Esophagus squamous epithelium (tissue), 5 donors: ENCODE measurements around the gene UCP2. TPM values are rescaled to one million over a fixed set of nuclear protein-coding genes. Genes with fewer than 3 reads are reported as not detected.

Experiments used
- DNase-seq: peaks from one replicate; lab custom pipeline; 2025; lab: John Stamatoyannopoulos, UW
- H3K27ac ChIP-seq, 4 donors: fragments of 200-600 bp; sonication (generic); one replicate each; pipeline ENCODE4 v1.5.1; 2016 to 2019; ENCODE audit warnings: mild to moderate bottlenecking in 1 of 4
- H3K27me3 ChIP-seq, 4 donors: fragments of 200-600 bp; sonication (generic); 1 replicate in 3 of 4; 2 replicates in 1 of 4; pipeline versions ENCODE4 v1.5.1 to v1.6.0; 2017 to 2021; ENCODE audit warnings: antibody characterized with exemption in 1 of 4
- H3K36me3 ChIP-seq, 3 donors: fragments of 200-600 bp; sonication (generic); one replicate each; pipeline ENCODE4 v1.5.1; 2016 to 2019
- H3K4me1 ChIP-seq, 3 donors: fragments of 200-600 bp; sonication (generic); one replicate each; pipeline ENCODE4 v1.5.1; 2017 to 2019
- H3K4me3 ChIP-seq, 4 donors: fragments of 200-600 bp; sonication (generic); 1 replicate in 3 of 4; 2 replicates in 1 of 4; pipeline ENCODE4 v1.5.1; 2016 to 2019; ENCODE audit warnings: mild to moderate bottlenecking in 2 of 4, moderate library complexity in 1 of 4
- H3K9me3 ChIP-seq, 3 donors: fragments of 200-600 bp; sonication (generic); one replicate each; pipeline ENCODE4 v1.5.1; 2016 to 2019
- CTCF ChIP-seq, 6 experiments: fragments of 450-650 bp in 4 of 6; fragments of 200-600 bp in 2 of 6; sonication (generic) in 2 of 6; IDR thresholded peaks; one replicate each; pipeline ENCODE4 v1.5.1; 2016 to 2019; ENCODE audit warnings: antibody characterized with exemption in 6 of 6, mild to moderate bottlenecking in 4 of 6, moderate library complexity in 4 of 6
- POLR2A ChIP-seq, 4 donors: fragments of 450-650 bp; IDR thresholded peaks; one replicate each; pipeline ENCODE4 v1.6.1; 2017; ENCODE audit warnings: antibody characterized with exemption in 4 of 4, mild to moderate bottlenecking in 4 of 4, moderate library complexity in 3 of 4
- WGBS, 2 donors: methylation state at CpG; one replicate each; pipeline ENCODE4 v1.1.5; 2018; 5-methylcytosine and 5-hydroxymethylcytosine counted together
- intact Hi-C: fragments of 100-400 bp; cut with DNase I; formaldehyde crosslinking; loops from one replicate; pipeline ENCODE4 v1.15.0; 2022
- total RNA-seq, 4 donors: library from RNA; depleted of rRNA; stranded (reverse); fragments of >200 nt; gene quantifications; one replicate each; pipeline ENCODE4 v1.1.0, GENCODE V29; 2016
- donor health status: DM: yes; HTN: yes; CAD: no.

UCP2 gene
- total RNA-seq, 4 donors from 2014 or later: 4.0 to 26.7 (median 7.1) TPM

DNA sequence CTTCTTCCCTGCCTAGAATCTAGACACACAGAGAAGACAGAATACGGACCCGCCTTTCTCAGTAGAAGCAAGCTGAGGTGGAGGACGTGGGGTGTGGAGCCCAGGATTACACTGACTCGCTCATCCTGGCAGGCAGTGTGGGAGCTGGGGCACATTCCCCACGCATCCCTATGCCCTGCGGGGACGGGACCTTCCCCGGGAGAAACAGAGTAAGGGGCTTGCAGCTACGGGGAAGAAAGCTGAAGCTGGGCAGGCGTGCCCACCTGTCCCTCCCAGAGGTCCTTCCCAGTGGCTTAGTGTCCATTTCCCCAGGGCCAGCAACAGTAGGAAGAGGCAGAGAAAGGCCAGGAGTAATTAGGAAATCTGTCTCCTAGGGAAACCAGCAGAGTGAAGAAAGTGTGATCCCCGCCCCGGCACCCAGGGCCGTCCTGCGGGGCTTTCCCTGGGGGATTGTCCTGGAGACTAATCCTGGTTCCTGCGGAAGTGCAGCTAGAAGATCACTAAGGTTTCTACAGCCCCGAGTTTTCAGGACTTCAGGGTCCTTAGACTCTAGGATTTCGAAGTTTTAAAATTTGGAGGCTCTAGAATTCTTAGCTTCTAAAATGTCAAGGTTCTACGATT, 24.0 kb downstream of the UCP2 start:
- Histone ChIP-seq H3K9me3 (no peaks in the 10 kb centered on the region), H3K27ac (no peak overlapping the region), H3K4me3 (no peak overlapping the region), H3K36me3 (no peaks in the 10 kb centered on the region), H3K27me3 (peaks cover 0 to 21% (median 0%) of the 10 kb centered on the region in 4 donors), H3K4me1 (peaks cover 0 to 7% (median 0%) of the 10 kb centered on the region in 3 donors)
- no peak for TF ChIP-seq POLR2A (IDR thresholded peaks at IDR 0.05)
- TF ChIP-seq CTCF (IDR thresholded peaks at IDR 0.05): no peak
- intact Hi-C loops: no loop called here
- WGBS, 2 donors: 65 to 80% methylated on average over 6 to 14 of the region's 18 CpGs
- DNase-seq: no peak

DNA sequence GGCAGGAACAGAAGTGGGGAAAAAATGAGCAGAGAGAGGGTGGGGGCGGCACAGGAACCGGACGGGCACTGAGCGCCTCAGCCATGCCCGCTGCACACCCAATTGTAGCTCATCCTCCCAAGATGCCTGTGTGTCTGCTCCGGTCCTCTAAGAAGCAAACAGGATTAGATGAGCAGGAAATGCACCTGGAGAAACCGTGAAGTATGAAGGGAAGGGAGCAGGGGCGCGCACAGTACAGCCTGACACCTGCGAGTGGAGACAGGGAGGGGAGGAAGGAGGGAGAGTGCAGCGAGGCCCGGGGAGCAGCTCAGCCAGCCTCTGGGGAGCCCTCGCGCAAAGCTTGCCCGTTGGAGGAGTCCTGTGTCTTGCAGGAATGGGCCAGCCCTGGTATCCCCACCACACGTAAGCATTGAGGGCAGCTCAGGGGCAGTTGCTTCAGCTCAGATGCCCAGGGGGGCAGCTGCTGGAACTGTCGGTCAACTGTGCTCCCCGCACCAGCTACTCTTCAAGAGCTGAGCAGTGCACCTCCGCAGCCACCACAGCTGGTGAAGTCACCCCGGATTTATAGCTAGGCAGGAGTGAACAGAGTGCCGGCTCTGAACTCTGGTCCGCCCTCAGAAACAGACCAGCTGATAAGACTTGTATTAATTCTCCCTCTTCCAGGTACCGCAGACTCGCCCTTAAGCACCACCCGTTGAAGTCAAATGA, 24.8 kb downstream of the UCP2 start:
- H3K4me1 ChIP-seq: peaks cover 0 to 7% (median 0%) of the 10 kb centered on the region in 3 donors
- no peak for TF ChIP-seq POLR2A (IDR thresholded peaks at IDR 0.05)
- TF ChIP-seq CTCF (IDR thresholded peaks at IDR 0.05): no peak
- H3K4me3 ChIP-seq: no peak overlapping the region
- H3K27me3 ChIP-seq: peaks cover 0 to 21% (median 0%) of the 10 kb centered on the region in 4 donors
- intact Hi-C loops: no loop called here
- no peak for DNase-seq
- no peaks in the 10 kb centered on the region for H3K9me3 ChIP-seq
- H3K27ac ChIP-seq: no peak overlapping the region
- no peaks in the 10 kb centered on the region for H3K36me3 ChIP-seq
- WGBS, 2 donors: 56 to 64% methylated on average over 15 to 20 of the region's 25 CpGs

DNA sequence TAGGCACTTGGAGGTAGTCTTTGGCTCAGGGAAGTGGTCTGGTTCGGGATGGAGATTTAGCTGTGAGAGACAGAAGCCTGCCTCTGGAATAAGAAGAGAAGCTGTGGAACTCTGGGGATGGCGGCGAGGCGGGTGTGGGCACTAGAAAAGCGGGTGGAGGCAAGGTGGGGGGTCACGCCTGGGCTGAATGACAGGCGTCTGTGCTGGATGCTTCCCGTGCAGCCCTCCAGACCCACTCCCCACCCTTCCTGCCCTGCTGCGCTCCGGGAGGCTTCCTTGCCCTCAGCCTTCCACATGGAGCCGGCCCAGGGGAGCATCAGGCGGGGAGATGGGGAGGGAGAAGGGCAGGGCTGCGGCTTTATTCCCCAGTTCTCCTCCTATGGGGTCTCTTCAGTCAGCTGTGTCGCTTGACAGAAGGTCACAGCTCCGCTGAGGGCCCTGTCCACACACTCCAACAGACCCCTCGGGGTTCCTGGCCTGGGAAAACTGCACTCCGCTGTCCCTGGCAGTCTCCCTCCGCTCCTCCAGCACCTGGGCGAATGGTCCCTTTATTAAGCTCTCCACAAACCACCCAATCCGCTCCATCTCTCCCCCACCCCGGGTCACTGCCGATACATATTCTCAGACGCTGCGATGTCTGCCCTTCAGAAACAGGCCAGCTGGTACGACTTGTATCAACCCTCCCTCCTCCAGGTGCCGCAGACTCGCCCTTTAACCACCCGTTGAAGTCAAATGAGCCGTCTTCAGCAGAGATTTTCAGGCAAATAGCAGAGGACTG, 25.6 kb downstream of the UCP2 start:
- TF ChIP-seq CTCF (IDR thresholded peaks at IDR 0.05): no peak
- no peak for TF ChIP-seq POLR2A (IDR thresholded peaks at IDR 0.05)
- no peak overlapping the region for H3K27ac ChIP-seq
- peaks cover 0 to 21% (median 0%) of the 10 kb centered on the region in 4 donors for H3K27me3 ChIP-seq
- H3K4me3 ChIP-seq: no peak overlapping the region
- 45 to 56% methylated on average over 21 of the region's 29 CpGs for WGBS, 2 donors
- H3K9me3 ChIP-seq: no peaks in the 10 kb centered on the region
- H3K4me1 ChIP-seq: peaks cover 0 to 7% (median 0%) of the 10 kb centered on the region in 3 donors
- DNase-seq: no peak
- intact Hi-C loops: no loop called here
- no peaks in the 10 kb centered on the region for H3K36me3 ChIP-seq

GRCh38 chr11:73951797-73952196, 30.8 kb downstream of the UCP2 start:
- H3K9me3 ChIP-seq: no peaks in the 10 kb centered on the region
- H3K27me3 ChIP-seq: peaks cover 0 to under 1% (median 0%) of the 10 kb centered on the region in 4 donors
- H3K27ac ChIP-seq: no peak overlapping the region
- intact Hi-C loops: no loop called here
- DNase-seq: no peak
- peaks cover 0 to 7% (median 0%) of the 10 kb centered on the region in 3 donors for H3K4me1 ChIP-seq
- H3K36me3 ChIP-seq: no peaks in the 10 kb centered on the region
- WGBS, 2 donors: 73 to 95% methylated on average over 7 of the region's 7 CpGs
- no peak overlapping the region for H3K4me3 ChIP-seq
- TF ChIP-seq POLR2A (IDR thresholded peaks at IDR 0.05): no peak
- no peak for TF ChIP-seq CTCF (IDR thresholded peaks at IDR 0.05)
